Activated T-helper 1 cell treated with anti-CD3 and anti-CD28 coated beads, Interleukin-12 subunit alpha, Interleukin-12 subunit beta, Interleukin-2, Interleukin-4 antibody, amounts not matched to agents 30 ng/mL and 10 ng/mL and 1 ng/mL, durations not matched to agents 14 hours and 24 hours and 36 hours (primary cell): Measurements from ENCODE around the gene AKR1C1. TPM values are rescaled to one million over a fixed set of nuclear protein-coding genes. Genes with fewer than 3 reads are reported as not detected.
"Not testable (repeated sequence)": the region's sequence is repeated elsewhere in the genome, so short reads cannot be mapped to it uniquely, and the experiment has no call there.

Experiments used
- DNase-seq: peaks from one replicate; pipeline ENCODE4 v3.0.0; 2021; ENCODE audit warnings: low spot score
- H3K27ac Mint-ChIP-seq: one replicate; pipeline ENCODE4 v1.8.0; 2021; ENCODE audit warnings: mild to moderate bottlenecking, mixed read lengths
- H3K27me3 Mint-ChIP-seq: one replicate; pipeline ENCODE4 v1.8.0; 2022; ENCODE audit warnings: mild to moderate bottlenecking, moderate library complexity, mixed read lengths; ENCODE audit not compliant: insufficient read depth
- H3K36me3 Mint-ChIP-seq: one replicate; pipeline ENCODE4 v1.8.0; 2021; ENCODE audit warnings: low read depth, mixed read lengths
- H3K4me1 Mint-ChIP-seq: one replicate; pipeline ENCODE4 v1.8.0; 2021; ENCODE audit warnings: low read depth, mixed read lengths
- H3K4me3 Mint-ChIP-seq: one replicate; pipeline ENCODE4 v1.8.0; 2021; ENCODE audit warnings: mild to moderate bottlenecking, moderate library complexity, mixed read lengths
- H3K9me3 Mint-ChIP-seq: one replicate; pipeline ENCODE4 v1.8.0; 2021; ENCODE audit warnings: mixed read lengths
- intact Hi-C: fragments of 100-400 bp; cut with micrococcal nuclease; formaldehyde crosslinking; loops from one replicate; pipeline ENCODE4 v1.15.1; 2024
- total RNA-seq: library from RNA; stranded (reverse); gene quantifications from 2 replicates; pipeline ENCODE4 v1.2.3, GENCODE V29; 2022

Gene AKR1C1
- total RNA-seq, 1 donor from 2014 or later, result 0.29 TPM

DNA sequence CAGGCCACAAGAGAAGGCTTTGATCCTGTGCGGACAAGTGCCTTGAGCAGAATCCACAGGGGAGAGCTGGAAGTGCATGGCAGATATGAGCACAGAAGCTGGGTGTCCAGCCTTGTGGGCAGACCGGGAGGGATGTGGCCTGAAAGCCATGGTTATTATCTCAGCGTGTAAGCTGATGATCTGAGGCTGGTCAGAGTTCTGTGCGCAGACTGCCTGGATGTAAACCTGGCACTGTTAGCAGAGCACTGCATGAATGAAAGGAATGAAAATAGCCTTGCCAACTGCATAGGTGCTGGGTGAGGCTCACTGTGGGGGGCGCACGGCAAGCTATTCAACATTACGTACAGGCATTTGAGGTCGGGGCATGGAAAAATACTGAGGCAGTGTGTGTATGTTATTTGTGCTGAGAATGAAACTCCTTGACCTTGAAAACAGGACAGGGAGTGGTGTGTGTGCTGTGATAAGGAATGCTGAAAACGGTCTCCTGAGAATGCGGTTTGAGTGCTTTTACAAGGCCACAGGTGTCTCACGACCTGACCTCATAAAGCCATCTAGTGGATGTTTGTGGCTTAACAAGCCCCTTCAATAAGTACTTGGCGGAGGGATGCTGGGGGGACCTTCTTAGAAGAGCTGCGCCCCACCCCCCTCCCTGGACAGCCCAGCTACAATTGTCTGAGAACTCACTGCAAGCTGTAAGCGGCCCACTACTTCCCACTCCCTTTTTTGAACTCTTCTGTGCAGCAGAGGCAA lies 18.7 kb downstream of the AKR1C1 start:
- Mint-ChIP-seq H3K36me3 (no peaks in the 10 kb centered on the region), H3K4me1 (no peaks in the 10 kb centered on the region), H3K4me3 (no peak overlapping the region), H3K27me3 (no peaks in the 10 kb centered on the region), H3K27ac (no peak overlapping the region), H3K9me3 (no peaks in the 10 kb centered on the region)
- intact Hi-C loops, result loop anchor here (1.0 kb wide), 1 partner anchor 133 kb away; no protein-coding TSS in a partner anchor
- DNase-seq, result no peak

DNA sequence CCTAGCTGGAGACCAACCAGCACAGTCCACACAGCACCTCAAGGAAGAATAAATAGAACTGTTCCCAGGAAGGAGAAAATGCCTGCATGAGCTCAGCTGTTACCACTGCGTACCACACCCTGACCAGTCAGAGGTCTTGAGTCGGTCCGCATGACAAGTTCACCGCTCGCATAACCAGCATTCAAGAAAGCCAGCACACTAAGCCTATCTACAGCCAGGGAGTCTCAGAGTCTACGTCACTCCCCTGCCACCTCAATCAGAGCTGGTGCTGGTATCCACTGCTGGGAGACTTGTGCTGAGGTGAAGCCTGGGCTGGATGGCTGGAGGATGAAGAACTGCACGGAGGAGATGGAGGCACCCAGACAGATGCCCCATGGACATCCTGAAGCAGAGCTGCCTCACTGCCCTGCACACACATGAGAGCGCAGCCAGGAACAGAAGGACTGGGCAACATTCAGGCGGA lies 19.6 kb downstream of the AKR1C1 start:
- H3K4me3 Mint-ChIP-seq, result no peak overlapping the region
- H3K36me3 Mint-ChIP-seq, result no peaks in the 10 kb centered on the region
- intact Hi-C loops, result loop anchor here (1.0 kb wide), 1 partner anchor 133 kb away; no protein-coding TSS in a partner anchor

DNA sequence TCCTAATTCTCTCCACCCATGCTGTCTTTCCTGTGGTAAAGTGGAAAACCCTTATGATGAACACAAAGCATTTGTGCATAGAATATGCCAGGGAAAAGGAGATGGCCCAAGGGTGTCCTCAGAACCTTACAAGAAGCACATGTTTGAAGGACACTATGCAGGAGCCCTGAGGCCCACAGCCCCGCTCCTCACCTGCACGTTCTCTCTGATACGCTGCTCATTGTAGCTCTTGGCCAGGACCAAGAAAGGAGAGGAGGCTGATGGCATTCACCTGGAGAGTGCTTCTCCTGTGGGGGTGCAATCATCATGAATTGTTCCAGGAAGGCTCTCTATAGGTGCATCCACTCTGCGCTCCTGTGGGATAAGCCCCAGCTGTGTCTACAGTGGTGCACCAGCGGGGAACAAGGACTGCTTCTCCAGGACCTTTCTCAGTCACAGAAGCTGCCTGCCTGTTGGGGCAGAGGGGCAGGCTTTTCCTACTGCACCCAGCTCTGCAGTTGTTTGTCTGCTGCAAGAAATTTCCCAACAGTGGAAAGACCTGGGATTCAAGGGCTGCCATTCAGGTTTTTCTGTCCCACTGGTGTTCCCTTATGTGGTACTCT lies 20.5 kb downstream of the AKR1C1 start:
- Mint-ChIP-seq H3K27ac (no peak overlapping the region), H3K9me3 (no peaks in the 10 kb centered on the region), H3K27me3 (no peaks in the 10 kb centered on the region), H3K36me3 (no peaks in the 10 kb centered on the region), H3K4me3 (no peak overlapping the region), H3K4me1 (no peaks in the 10 kb centered on the region)
- intact Hi-C loops, result no loop called here
- no peak for DNase-seq

More for the DNA sequence above, 19.6 kb downstream of the AKR1C1 start:
- Mint-ChIP-seq H3K27ac (no peak overlapping the region), H3K4me1 (no peaks in the 10 kb centered on the region), H3K27me3 (no peaks in the 10 kb centered on the region), H3K9me3 (no peaks in the 10 kb centered on the region)
- DNase-seq, result no peak

DNA sequence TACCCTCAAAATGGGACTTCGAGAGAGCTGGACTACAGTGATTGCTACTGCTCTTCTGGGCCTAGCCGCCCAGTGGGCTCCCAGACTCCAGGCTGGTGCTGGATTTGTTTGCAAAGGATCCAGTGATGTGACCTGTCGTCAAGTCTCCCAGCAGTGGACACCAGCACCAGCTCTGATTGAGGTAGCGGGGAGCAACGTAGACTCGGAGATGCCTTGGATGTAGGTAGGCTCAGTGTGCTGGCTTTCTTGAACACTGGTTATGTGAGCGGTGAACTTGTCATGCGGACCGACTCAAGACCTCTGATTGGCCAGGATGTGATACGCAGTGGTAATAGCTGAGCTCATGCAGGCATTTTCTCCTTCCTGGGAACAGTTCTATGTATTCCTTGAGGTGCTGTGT lies 21.0 kb downstream of the AKR1C1 start:
- Mint-ChIP-seq H3K36me3 (no peaks in the 10 kb centered on the region), H3K4me3 (no peak overlapping the region), H3K27me3 (no peaks in the 10 kb centered on the region), H3K4me1 (no peaks in the 10 kb centered on the region), H3K9me3 (no peaks in the 10 kb centered on the region), H3K27ac (no peak overlapping the region)
- intact Hi-C loops, result no loop called here
- no peak for DNase-seq

DNA sequence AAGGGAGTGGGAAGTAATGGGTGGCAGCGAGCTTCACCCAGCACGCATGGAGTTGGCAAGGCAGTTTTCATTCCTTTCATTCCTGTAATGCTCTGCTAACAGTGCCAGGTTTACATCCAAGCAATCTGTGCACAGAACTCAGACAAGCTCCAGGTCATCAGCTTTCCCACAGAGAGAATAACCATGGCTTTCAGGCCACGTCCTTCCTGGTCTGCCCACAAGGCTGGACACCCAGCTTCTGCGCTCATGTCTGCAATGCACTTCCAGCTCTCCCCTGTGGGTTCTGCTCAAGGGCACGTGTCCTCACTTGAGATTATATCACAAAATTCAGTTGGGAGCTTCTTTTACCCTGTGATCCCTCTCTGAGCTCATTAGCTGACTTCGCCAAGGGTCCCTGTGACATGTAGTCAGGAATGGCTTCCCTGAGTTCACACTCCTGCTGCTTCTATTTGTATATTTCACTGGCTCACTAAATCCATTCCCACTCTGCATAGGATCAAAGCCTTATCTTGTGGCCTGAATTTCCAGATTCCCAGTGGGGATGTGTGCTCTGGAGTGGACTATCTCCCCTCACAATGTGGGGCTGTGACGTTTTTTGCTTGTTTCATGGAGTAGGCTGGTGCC lies 21.9 kb downstream of the AKR1C1 start:
- Mint-ChIP-seq H3K4me1 (no peaks in the 10 kb centered on the region), H3K27ac (no peak overlapping the region), H3K27me3 (no peaks in the 10 kb centered on the region), H3K9me3 (no peaks in the 10 kb centered on the region), H3K4me3 (no peak overlapping the region), H3K36me3 (no peaks in the 10 kb centered on the region)
- no peak for DNase-seq
- intact Hi-C loops, result no loop called here

DNA sequence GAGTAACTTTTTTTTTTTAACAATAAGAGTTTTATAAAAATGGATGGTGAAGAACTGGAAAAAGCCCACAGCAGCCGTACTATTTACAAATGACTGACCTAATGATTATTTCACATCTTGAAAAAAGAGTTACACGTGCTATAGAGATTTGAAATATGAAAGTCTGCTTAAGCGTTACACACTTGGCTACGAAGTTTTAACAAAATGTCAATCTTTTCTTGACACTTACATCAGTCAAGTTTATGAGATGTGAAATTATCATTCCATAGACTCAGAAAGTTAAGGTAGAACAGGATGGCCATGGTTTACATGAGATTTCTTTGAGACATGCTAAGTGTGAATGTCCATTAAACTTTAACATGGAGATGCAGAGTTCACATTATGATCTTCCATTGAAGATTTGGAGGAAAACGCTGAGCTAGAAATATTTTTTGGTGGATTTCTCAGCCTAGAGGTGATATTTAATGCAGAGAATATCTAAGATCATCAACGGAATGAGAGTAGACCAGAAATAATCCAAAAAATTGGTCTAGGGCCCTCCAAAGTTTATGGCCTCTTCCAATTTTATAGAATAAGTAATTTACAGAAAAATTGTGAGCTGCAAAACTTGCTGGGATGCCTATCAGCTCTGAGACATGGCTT lies 24.9 kb downstream of the AKR1C1 start:
- H3K27ac Mint-ChIP-seq, H3K4me1 Mint-ChIP-seq, H3K36me3 Mint-ChIP-seq, H3K9me3 Mint-ChIP-seq, intact Hi-C loops, H3K4me3 Mint-ChIP-seq, DNase-seq, H3K27me3 Mint-ChIP-seq: not testable (repeated sequence)

DNA sequence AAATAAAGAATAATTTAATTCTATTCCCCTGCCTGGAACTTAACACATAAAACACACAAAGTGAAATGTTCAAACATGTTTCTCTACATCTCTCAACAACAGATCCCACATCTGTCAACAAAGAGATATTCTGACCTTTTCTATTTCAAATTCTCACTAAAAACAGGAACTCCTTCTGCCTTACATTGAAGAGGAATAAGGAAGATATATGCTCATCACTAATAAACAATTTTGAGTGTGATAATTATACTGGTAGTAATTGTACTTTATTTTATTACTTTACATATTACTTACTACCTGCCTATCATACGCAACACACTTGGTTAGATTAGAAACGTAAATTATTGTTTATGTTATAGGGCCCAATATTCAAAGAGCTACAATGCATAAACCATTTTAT lies 27.0 kb downstream of the AKR1C1 start:
- Mint-ChIP-seq H3K4me3 (no peak overlapping the region), H3K27me3 (no peaks in the 10 kb centered on the region), H3K9me3 (no peaks in the 10 kb centered on the region), H3K27ac (no peak overlapping the region), H3K4me1 (no peaks in the 10 kb centered on the region), H3K36me3 (no peaks in the 10 kb centered on the region)
- intact Hi-C loops, result no loop called here
- DNase-seq, result no peak

DNA sequence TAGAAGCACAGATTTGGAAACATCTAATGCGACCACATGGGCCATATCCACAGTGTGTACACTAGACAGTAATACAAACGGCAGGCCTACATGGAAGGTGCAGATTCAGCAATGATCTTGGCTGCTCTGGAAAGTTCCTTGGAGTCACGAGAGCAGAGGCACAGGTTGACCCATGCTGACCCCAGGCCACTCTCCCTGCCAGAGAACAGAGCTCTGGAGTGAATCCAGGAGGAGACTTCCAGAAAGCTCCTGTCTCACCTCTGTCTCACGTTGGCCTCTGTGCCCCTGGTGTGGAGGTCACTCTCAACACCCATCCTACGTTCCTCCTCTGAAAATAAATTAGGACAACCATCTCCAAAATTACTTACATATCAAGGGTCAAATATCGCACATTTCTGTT lies 28.2 kb downstream of the AKR1C1 start:
- H3K4me3 Mint-ChIP-seq, H3K4me1 Mint-ChIP-seq, intact Hi-C loops, H3K27ac Mint-ChIP-seq, H3K36me3 Mint-ChIP-seq, DNase-seq, H3K9me3 Mint-ChIP-seq, H3K27me3 Mint-ChIP-seq: not testable (repeated sequence)

DNA sequence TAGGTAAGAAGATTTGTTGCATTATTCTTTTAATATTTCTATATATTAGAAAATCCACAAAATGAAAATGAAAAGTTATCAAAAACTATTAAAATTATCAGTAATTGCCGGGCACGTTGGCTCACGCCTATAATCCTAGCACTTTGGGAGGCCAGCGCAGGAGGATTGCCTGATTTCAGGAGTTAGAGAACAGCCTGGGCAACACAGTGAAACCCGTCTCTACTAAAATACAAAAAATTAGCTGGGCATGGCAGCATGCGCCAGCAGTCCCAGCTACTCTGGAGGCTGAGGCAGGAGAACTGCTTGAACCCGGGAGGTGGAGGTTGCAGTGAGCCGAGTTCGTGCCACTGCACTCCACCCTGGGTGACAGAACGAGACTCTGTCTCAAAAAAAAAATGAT lies 29.3 kb downstream of the AKR1C1 start:
- H3K4me1 Mint-ChIP-seq, intact Hi-C loops, H3K9me3 Mint-ChIP-seq, DNase-seq, H3K27me3 Mint-ChIP-seq, H3K27ac Mint-ChIP-seq, H3K36me3 Mint-ChIP-seq, H3K4me3 Mint-ChIP-seq: not testable (repeated sequence)

DNA sequence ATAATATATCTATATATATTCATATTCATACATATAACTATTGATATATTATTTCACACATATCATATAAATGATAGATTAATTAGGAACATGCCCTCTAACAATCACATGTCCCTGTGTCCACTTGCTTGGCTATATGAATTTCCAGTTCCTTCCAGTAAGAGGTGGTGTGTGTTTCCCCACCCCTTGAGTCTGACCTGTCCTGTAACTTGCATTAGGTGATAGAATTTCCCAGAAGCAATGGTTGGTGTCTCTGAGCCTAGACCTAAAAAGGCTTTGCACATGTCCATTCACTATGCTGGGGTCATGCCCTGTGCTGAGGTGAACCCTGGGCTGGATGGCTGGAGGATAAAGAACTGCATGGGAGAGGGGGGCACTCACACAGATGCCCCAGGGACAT lies 31.0 kb downstream of the AKR1C1 start:
- H3K4me3 Mint-ChIP-seq, intact Hi-C loops, DNase-seq, H3K27me3 Mint-ChIP-seq, H3K27ac Mint-ChIP-seq, H3K36me3 Mint-ChIP-seq, H3K4me1 Mint-ChIP-seq, H3K9me3 Mint-ChIP-seq: not testable (repeated sequence)

DNA sequence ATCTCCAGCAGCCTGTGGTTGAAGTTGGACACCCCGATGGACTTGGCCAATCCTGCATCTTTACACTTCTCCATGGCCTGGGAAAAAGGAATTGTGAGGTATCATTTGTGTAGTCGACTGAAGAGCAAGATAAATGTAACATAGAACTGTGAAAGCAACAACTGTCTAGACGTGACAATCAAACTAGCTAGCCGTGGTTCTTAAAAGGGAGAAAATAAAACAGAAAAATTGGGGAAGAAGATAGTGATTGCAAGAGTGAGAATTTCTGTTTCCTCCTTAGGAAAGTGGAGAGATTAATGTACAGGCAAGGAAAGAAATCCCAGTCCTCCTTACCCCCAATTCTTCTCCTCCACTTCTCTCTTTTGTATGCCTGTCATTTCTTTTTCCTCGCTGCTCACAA lies 35.5 kb downstream of the AKR1C1 start:
- intact Hi-C loops, result loop anchor here (1.0 kb wide), 1 partner anchor 29 kb away; no protein-coding TSS in a partner anchor
- Mint-ChIP-seq H3K9me3 (no peaks in the 10 kb centered on the region), H3K27ac (no peak overlapping the region), H3K36me3 (no peaks in the 10 kb centered on the region), H3K4me3 (no peak overlapping the region), H3K27me3 (no peaks in the 10 kb centered on the region), H3K4me1 (no peaks in the 10 kb centered on the region)
- DNase-seq, result no peak

DNA sequence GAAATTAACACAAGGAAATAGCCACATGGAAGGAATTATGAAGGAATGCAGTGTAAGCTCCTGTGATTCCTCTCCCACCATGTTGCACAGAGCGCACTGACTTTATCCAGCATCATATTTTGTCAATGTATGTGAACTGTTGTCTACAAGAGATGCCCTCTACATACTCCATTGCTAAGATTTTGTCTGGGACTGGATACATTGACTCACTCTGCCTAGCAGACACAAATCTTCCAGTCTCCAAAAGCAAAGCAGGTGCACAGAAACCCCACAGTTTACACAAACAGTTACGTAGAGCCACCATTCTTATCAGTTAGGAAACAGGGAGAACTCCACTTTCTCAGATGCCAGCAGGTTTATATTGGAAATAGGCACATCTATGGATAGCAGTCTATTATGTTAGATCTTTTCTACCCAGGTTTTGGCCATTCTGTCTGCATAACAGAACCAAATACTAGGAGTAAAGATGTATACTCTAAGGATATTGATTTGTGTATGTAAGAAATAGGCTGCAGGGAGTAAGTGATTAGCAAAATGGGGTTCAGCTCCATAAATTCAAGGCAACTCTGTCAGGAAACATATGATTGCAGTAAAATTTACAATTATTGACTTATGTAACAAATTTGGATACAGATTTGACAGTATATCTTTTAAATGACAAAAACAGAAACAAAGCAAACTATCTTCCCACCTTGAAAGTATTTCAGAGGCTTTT lies 39.0 kb downstream of the AKR1C1 start:
- Mint-ChIP-seq H3K36me3 (no peaks in the 10 kb centered on the region), H3K4me1 (no peaks in the 10 kb centered on the region), H3K4me3 (no peak overlapping the region), H3K27ac (no peak overlapping the region), H3K27me3 (peaks cover 5% of the 10 kb centered on the region), H3K9me3 (no peaks in the 10 kb centered on the region)
- intact Hi-C loops, result no loop called here
- no peak for DNase-seq
